ENCODE results near the gene WNT9B. TPM values are rescaled to one million over a fixed set of nuclear protein-coding genes. Genes with fewer than 3 reads are reported as not detected.
A peak's percentile ranks its signal among the peaks of the same experiment; 100 is the strongest.

The WNT9B gene
- total RNA-seq, 3 donors from 2014 or later (not counting 1 experiment from before 2014, with no cell fraction given), result not detected

DNA sequence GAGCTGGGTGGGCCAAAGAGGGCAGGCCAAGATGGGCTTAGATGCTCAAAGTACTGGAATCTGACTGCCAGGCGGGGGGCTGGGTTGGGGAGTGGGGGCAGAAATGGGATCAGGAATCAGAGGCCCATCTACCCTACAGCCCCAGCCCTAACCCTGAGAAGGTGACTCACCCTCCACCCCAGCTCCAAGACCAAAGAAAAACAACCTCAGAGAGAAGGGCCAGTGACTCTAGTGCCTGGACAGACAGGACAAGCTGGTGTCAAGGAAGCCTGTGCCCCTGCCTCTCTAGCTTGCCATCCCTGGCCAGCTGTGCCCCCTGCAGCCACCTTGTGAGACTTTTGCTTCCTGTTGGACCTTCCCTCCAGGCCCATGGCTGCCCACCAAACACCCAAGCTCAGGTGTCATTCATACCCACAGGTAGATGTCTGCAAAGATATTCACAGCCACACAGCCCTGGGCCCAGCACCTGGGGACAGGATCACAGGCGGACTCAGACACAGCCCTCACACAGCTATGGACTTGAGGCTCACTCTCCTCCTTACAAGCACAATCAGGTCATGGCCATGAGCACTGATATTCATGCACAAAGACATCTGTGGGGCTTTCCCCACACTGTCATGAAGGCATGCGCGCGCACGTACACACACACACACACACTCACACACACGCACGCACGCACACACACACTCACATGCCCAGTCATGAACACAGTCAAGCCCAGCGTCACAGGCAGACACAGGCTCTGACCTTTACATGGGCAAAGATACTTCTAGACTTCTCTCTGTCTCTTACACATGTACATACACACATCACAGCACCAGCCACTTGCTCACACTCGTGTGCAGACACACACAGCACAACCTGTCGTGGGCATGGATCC is 35.7 kb upstream of the WNT9B start:
- H3K27me3 Mint-ChIP-seq (ENCODE audit: low read depth in 2 of 2), result peaks cover 49 to 58% of the 10 kb centered on the region in 2 donors
- H3K27ac Mint-ChIP-seq, result no peak overlapping the region

DNA sequence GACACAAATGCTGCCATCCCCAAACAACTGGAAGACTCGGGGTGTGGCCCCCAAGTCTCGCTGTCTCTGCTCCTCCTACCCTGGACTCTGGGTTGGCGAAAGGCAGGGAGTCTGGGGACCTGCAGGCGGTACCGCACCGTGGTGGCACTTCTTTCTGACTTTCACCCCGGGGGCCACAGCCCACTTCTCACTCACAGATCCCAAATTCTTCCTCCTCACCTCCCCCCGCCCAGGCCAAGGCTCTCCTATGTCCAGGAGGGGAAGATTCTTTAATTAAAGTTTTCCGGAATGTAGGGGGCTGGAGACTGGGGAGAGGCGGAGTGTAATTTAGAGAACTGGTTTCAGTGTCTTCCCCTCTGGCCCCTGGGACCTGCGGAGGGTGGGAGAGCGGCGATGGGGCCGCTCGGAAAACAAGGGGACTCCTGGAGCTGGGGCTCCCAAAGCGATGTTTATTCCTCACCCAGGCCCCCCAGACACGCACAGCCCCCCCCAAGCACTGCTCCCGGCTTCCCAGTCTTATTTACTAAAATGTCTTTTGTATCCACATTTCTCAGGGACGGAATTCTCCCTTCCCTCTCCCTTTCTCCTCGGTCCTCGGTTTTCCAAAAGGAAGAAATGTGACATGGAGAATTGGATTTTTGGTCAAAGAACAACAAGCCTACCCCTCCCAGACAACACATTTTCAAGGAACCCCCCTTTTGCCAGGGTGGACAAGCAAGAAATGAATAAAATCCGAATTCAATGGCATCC is 34.1 kb upstream of the WNT9B start:
- no peaks in the 10 kb centered on the region for H3K36me3 ChIP-seq (ENCODE audit: control insufficient read depth, insufficient read depth, low read length)
- Mint-ChIP-seq H3K4me3 (peak overlapping the region; percentile 85), H3K9me3 (no peaks in the 10 kb centered on the region), H3K27me3 (ENCODE audit: low read depth in 2 of 2) (peaks cover 64 to 70% of the 10 kb centered on the region in 2 donors), H3K36me3 (no peaks in the 10 kb centered on the region), H3K27ac (no peak overlapping the region), H3K4me1 (peaks cover 0 to 24% of the 10 kb centered on the region in 2 donors)
- no peak overlapping the region for H3K4me3 ChIP-seq (ENCODE audit: low read length)
- TF ChIP-seq, protein P1, sequence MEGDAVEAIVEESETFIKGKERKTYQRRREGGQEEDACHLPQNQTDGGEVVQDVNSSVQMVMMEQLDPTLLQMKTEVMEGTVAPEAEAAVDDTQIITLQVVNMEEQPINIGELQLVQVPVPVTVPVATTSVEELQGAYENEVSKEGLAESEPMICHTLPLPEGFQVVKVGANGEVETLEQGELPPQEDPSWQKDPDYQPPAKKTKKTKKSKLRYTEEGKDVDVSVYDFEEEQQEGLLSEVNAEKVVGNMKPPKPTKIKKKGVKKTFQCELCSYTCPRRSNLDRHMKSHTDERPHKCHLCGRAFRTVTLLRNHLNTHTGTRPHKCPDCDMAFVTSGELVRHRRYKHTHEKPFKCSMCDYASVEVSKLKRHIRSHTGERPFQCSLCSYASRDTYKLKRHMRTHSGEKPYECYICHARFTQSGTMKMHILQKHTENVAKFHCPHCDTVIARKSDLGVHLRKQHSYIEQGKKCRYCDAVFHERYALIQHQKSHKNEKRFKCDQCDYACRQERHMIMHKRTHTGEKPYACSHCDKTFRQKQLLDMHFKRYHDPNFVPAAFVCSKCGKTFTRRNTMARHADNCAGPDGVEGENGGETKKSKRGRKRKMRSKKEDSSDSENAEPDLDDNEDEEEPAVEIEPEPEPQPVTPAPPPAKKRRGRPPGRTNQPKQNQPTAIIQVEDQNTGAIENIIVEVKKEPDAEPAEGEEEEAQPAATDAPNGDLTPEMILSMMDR (IDR thresholded peaks at IDR 0.05), result no peak
- no peak overlapping the region for H3K27ac ChIP-seq (ENCODE audit: low read length)
- H3K27me3 ChIP-seq (ENCODE audit: control insufficient read depth, insufficient read depth, low read length), result peaks cover 66% of the 10 kb centered on the region
- intact Hi-C loops (cut with micrococcal nuclease), result no loop called here
- WGBS (ENCODE audit: insufficient coverage), result 21% methylated on average over 18 of the region's 22 CpGs
- no peak for ATAC-seq
- peaks cover 30% of the 10 kb centered on the region for H3K4me1 ChIP-seq (ENCODE audit: control insufficient read depth, insufficient read depth, low read length)
- H3K9me3 ChIP-seq (ENCODE audit: control insufficient read depth, insufficient read depth, low read length), result no peaks in the 10 kb centered on the region
- no peak for DNase-seq

More for the DNA sequence above, 35.7 kb upstream of the WNT9B start:
- H3K27ac ChIP-seq (ENCODE audit: low read length), result no peak overlapping the region
- Mint-ChIP-seq H3K4me1 (peaks cover 0 to 21% of the 10 kb centered on the region in 2 donors), H3K4me3 (no peak overlapping the region), H3K9me3 (no peaks in the 10 kb centered on the region), H3K36me3 (no peaks in the 10 kb centered on the region)
- DNase-seq, result no peak
- no peak overlapping the region for H3K4me3 ChIP-seq (ENCODE audit: low read length)
- intact Hi-C loops (cut with micrococcal nuclease), result no loop called here
- ATAC-seq, result no peak
- peaks cover 52% of the 10 kb centered on the region for H3K27me3 ChIP-seq (ENCODE audit: control insufficient read depth, insufficient read depth, low read length)
- 75% methylated on average over 11 of the region's 12 CpGs for WGBS (ENCODE audit: insufficient coverage)
- H3K36me3 ChIP-seq (ENCODE audit: control insufficient read depth, insufficient read depth, low read length), result no peaks in the 10 kb centered on the region
- TF ChIP-seq, protein P1 (IDR thresholded peaks at IDR 0.05), result no peak
- H3K9me3 ChIP-seq (ENCODE audit: control insufficient read depth, insufficient read depth, low read length), result no peaks in the 10 kb centered on the region
- H3K4me1 ChIP-seq (ENCODE audit: control insufficient read depth, insufficient read depth, low read length), result peaks cover 26% of the 10 kb centered on the region

DNA sequence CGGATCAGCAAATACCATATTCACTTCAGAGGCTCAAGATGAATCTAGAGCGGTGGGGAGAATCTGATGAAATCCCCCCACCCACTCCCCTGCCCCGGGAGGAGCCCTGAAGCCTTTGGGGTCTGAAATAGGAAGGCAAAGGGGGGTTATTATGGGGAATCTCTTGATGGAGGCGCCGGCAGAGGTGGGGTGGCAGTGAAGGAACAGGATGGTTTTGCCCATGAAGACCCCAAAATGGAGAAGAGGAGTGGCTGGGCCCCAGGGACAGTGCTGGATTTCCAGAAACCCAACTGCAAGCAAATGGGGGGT is 33.5 kb upstream of the WNT9B start:
- peaks cover 65 to 67% of the 10 kb centered on the region in 2 donors for H3K27me3 Mint-ChIP-seq (ENCODE audit: low read depth in 2 of 2)
- Histone ChIP-seq H3K36me3 (ENCODE audit: control insufficient read depth, insufficient read depth, low read length) (no peaks in the 10 kb centered on the region), H3K27ac (ENCODE audit: low read length) (no peak overlapping the region), H3K4me1 (ENCODE audit: control insufficient read depth, insufficient read depth, low read length) (peaks cover 30% of the 10 kb centered on the region), H3K4me3 (ENCODE audit: low read length) (no peak overlapping the region), H3K27me3 (ENCODE audit: control insufficient read depth, insufficient read depth, low read length) (peaks cover 70% of the 10 kb centered on the region), H3K9me3 (ENCODE audit: control insufficient read depth, insufficient read depth, low read length) (no peaks in the 10 kb centered on the region)
- WGBS (ENCODE audit: insufficient coverage), result 13% methylated on average over 3 of the region's 5 CpGs
- intact Hi-C loops (cut with micrococcal nuclease), result no loop called here
- H3K9me3 Mint-ChIP-seq, result no peaks in the 10 kb centered on the region
- TF ChIP-seq, protein P1 (IDR thresholded peaks at IDR 0.05), result no peak
- ATAC-seq, result no peak
- no peak overlapping the region for H3K27ac Mint-ChIP-seq
- peaks cover 0 to 24% of the 10 kb centered on the region in 2 donors for H3K4me1 Mint-ChIP-seq
- no peak for DNase-seq
- peak overlapping the region; percentile 85 for H3K4me3 Mint-ChIP-seq
- no peaks in the 10 kb centered on the region for H3K36me3 Mint-ChIP-seq

Measured in natural killer cell (primary cell).